Pancreas (tissue), 10 donors: ENCODE measurements around the gene AHSA1. TPM values are rescaled to one million over a fixed set of nuclear protein-coding genes. Genes with fewer than 3 reads are reported as not detected.

ENCODE experiments used
- ATAC-seq, 4 donors: fragments of 200-7000 bp; cut with Tn5 transposase; one replicate each; pipeline versions ENCODE4 v1.8.0 to v1.9.1; 2020; ENCODE audit warnings: mild to moderate bottlenecking in 4 of 4, moderate library complexity in 4 of 4
- DNase-seq, 6 donors: peaks; one replicate each; pipeline ENCODE4 v3.0.0-alpha.2; 2020
- FAIRE-seq: peaks from 2 replicates; lab custom pipeline; 2012; peaks lifted over from hg19 to GRCh38; lab: Jason Lieb, UNC
- H3K27ac ChIP-seq, 4 donors: fragments of 200-600 bp; sonication (generic); 1 replicate in 3 of 4; 2 replicates in 1 of 4; pipeline versions ENCODE4 v1.5.0 to v1.8.0; 2020
- H3K27me3 ChIP-seq, 4 donors: fragments of 200-600 bp; one replicate each; pipeline ENCODE4 v1.8.0; 2021
- H3K36me3 ChIP-seq, 3 donors: fragments of 200-600 bp; sonication (generic) in 1 of 3; one replicate each; pipeline versions ENCODE4 v1.5.0 to v1.8.0; 2020 to 2021
- H3K4me1 ChIP-seq, 3 donors: fragments of 200-600 bp; one replicate each; pipeline ENCODE4 v1.8.0; 2021
- H3K4me3 ChIP-seq, 4 donors: fragments of 200-600 bp; sonication (generic) in 2 of 4; one replicate each; pipeline versions ENCODE4 v1.5.0 to v1.8.0; 2020 to 2021
- H3K9me3 ChIP-seq, 4 donors: fragments of 200-600 bp; one replicate each; pipeline ENCODE4 v1.8.0; 2021
- WGBS, 2 donors: extraction: QIAGEN DNeasy Blood & Tissue Kit; methylation state at CpG; one replicate each; pipeline ENCODE4 v1.1.7; 2013; 5-methylcytosine and 5-hydroxymethylcytosine counted together
- intact Hi-C, 3 donors: fragments of 100-400 bp; cut with DNase I; formaldehyde crosslinking; loops; one replicate each; pipeline versions ENCODE4 v1.11.1 to v1.14.2; 2022
- polyA plus RNA-seq, 2 donors: library from polyadenylated mRNA; stranded (reverse); fragments of 200-250 nt; gene quantifications; one replicate each; pipeline ENCODE4 v1.2.3, GENCODE V29; 2013
- total RNA-seq, 6 donors: library from RNA; stranded (reverse); fragmentation: NEBNext Ultra II Directional in 4 of 6; extraction: Animal tissue kit (Norgen Biotek cat#: 25700) in 4 of 6; gene quantifications; one replicate each; pipeline versions ENCODE4 v1.2.1 to v1.2.4, GENCODE V29; 2021 to 2023
- TF ChIP-seq, protein P1 (sequence below), 4 donors: fragments of 200-600 bp; sonication (generic) in 3 of 4; IDR thresholded peaks; one replicate each; pipeline versions ENCODE4 v1.5.0 to v1.8.0; 2021; ENCODE audit warnings: antibody characterized with exemption in 4 of 4
- donor health status: healthy with polysubstance abuse.
- donor health status: DM: no; HTN: no; CAD: no; lungs with moderate emphysema.
- donor health status: DM: no; HTN: no; CAD: no.
- donor health status: control.
- donor health status: control.
- donor health status: Bipolar disorder and iron deficiency.
- donor health status: DM: yes; HTN: yes; CAD: no.
- donor health status: DM: no; HTN: no; CAD: no.
- donor health status: DM: no; HTN: no; CAD: no.
- donor health status: DM: yes; HTN: yes; CAD: no.

The AHSA1 gene
- total and polyA plus RNA-seq, 8 donors, result 23.2 to 64.3 (median 36.7) TPM

DNA sequence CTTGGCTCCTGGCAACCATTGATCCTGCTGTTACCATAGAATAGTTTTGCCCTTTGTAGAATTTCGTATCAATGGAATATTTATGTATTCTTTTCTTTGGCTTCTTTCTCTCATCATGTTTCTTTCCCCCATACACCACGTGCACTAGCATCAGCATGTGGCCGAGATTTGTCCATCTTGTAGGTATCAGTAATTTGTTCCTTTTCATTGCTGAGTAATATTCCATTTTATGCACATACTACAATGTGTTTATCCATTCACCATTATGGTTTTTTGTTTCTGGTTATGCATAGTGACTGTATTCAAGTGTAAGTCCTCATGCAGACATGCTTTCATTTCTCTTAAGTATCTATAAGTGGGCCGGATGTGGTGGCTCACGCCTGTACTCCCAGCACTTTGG lies 45.2 kb downstream of the AHSA1 start:
- DNase-seq, result no peak
- no peaks in the 10 kb centered on the region for H3K36me3 ChIP-seq
- no peaks in the 10 kb centered on the region for H3K4me1 ChIP-seq
- WGBS, 2 donors, result 94 to 96% methylated on average over 5 of the region's 5 CpGs
- H3K9me3 ChIP-seq, result no peaks in the 10 kb centered on the region
- no peak overlapping the region for H3K27ac ChIP-seq
- no peak for ATAC-seq
- H3K27me3 ChIP-seq, result no peaks in the 10 kb centered on the region
- H3K4me3 ChIP-seq, result no peak overlapping the region
- no peak for FAIRE-seq
- intact Hi-C loops, result no loop called here
- TF ChIP-seq, protein P1, sequence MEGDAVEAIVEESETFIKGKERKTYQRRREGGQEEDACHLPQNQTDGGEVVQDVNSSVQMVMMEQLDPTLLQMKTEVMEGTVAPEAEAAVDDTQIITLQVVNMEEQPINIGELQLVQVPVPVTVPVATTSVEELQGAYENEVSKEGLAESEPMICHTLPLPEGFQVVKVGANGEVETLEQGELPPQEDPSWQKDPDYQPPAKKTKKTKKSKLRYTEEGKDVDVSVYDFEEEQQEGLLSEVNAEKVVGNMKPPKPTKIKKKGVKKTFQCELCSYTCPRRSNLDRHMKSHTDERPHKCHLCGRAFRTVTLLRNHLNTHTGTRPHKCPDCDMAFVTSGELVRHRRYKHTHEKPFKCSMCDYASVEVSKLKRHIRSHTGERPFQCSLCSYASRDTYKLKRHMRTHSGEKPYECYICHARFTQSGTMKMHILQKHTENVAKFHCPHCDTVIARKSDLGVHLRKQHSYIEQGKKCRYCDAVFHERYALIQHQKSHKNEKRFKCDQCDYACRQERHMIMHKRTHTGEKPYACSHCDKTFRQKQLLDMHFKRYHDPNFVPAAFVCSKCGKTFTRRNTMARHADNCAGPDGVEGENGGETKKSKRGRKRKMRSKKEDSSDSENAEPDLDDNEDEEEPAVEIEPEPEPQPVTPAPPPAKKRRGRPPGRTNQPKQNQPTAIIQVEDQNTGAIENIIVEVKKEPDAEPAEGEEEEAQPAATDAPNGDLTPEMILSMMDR (IDR thresholded peaks at IDR 0.05), result no peak

DNA sequence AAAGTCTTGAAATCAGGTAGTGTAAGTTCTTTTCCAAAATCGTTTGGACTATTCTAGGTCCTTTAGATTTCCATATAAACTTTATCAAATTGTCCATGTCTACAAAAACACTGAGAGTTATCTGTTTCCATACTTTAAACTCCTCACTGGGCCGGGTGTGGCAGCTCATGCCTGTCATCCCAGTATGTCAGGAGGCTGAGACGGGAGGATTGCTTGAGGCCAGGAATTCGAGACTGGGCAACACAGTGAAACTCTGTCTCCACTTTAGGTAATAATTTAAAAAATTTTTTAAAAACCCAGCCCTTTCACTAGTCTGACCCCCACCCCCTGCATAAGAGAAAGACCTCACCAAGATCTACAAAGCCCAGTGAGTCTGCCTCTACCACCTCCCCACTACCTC lies 47.1 kb downstream of the AHSA1 start:
- intact Hi-C loops, result no loop called here
- no peaks in the 10 kb centered on the region for H3K4me1 ChIP-seq
- WGBS, 2 donors, result 71 to 73% methylated on average over 4 of the region's 4 CpGs
- no peak overlapping the region for H3K4me3 ChIP-seq
- no peak overlapping the region for H3K27ac ChIP-seq
- ATAC-seq (no peak), DNase-seq (no peak), FAIRE-seq (no peak)
- H3K9me3 ChIP-seq, result no peaks in the 10 kb centered on the region
- no peaks in the 10 kb centered on the region for H3K27me3 ChIP-seq
- no peaks in the 10 kb centered on the region for H3K36me3 ChIP-seq
- TF ChIP-seq, protein P1 (IDR thresholded peaks at IDR 0.05), result no peak

DNA sequence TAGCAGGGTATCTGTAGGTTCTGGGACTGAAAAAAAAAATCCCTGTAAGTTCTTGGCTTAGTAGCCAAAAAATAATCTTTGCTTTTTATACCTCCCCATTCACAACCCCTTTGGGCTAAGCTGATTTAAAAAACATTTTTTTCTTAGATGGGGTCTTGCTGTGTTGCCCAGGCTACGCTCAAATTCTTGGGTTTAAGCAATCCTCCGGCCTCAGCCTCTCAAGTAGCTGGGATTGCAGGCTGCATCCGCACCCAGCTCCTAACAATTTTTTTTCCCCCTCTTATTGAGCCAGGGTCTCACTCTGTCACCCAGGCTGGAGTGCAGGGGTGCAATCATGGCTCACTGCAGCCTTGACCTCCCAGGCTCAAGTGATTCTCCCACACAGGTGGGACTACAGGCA lies 49.9 kb downstream of the AHSA1 start:
- no peak for FAIRE-seq

DNA sequence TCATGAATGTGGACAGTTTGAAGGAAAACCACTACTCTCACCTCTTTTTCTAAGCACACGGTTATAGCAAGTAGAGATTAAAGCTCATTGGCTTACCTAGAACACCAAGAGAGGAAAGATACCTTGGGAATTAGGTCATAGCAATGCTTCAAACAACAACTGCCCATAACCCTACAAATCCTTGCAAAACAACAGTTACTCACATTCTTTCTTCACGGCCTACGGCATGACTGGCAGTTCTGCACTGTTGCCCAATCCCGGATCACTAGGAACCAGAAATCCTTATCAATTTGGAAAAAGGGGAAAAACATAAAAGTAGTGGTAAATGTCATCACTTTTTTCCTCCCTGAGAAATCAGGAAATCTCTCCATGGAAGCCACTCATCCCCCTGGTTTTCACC lies 50.4 kb downstream of the AHSA1 start:
- Histone ChIP-seq H3K9me3 (no peaks in the 10 kb centered on the region), H3K4me1 (no peaks in the 10 kb centered on the region), H3K27ac (no peak overlapping the region), H3K27me3 (no peaks in the 10 kb centered on the region), H3K36me3 (peaks cover 0 to 13% (median 4%) of the 10 kb centered on the region in 3 donors), H3K4me3 (no peak overlapping the region)
- FAIRE-seq, result no peak
- intact Hi-C loops, result no loop called here
- WGBS, 2 donors, result 88 to 91% methylated on average over 4 of the region's 4 CpGs
- no peak for DNase-seq
- no peak for ATAC-seq
- TF ChIP-seq, protein P1 (IDR thresholded peaks at IDR 0.05), result no peak

More for the DNA sequence above, 49.9 kb downstream of the AHSA1 start:
- TF ChIP-seq, protein P1 (IDR thresholded peaks at IDR 0.05), result no peak
- DNase-seq (no peak), ATAC-seq (no peak)
- H3K27me3 ChIP-seq, result no peaks in the 10 kb centered on the region
- no peaks in the 10 kb centered on the region for H3K4me1 ChIP-seq
- intact Hi-C loops, result no loop called here
- H3K9me3 ChIP-seq, result no peaks in the 10 kb centered on the region
- no peak overlapping the region for H3K27ac ChIP-seq
- H3K4me3 ChIP-seq, result no peak overlapping the region
- peaks cover 0 to 13% (median 4%) of the 10 kb centered on the region in 3 donors for H3K36me3 ChIP-seq
- 98% methylated on average over 3 of the region's 3 CpGs for WGBS, 2 donors

DNA sequence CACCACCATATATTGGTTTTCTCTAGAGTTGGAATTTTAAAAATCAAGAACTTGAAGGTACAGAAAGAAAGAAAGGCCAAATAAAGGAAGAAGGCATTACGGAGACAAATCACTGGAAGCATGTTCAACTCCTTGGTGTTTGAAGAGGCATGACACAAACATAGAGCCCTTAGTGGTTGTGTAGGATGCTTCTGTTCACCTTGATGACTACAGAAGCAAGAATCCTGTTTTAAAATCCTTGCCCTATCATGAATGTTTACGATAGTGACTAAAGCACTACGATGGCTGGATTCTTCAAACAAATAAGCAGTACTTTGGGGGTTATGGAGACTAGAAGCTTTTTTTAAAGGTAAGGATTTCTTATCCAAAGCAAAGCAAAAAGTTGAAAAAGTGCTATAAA lies 51.0 kb downstream of the AHSA1 start:
- FAIRE-seq (no peak), ATAC-seq (no peak), DNase-seq (no peak)
- intact Hi-C loops, result no loop called here
- Histone ChIP-seq H3K4me3 (no peak overlapping the region), H3K9me3 (no peaks in the 10 kb centered on the region), H3K27me3 (no peaks in the 10 kb centered on the region), H3K27ac (no peak overlapping the region), H3K36me3 (peaks cover 0 to 13% (median 4%) of the 10 kb centered on the region in 3 donors), H3K4me1 (no peaks in the 10 kb centered on the region)
- TF ChIP-seq, protein P1 (IDR thresholded peaks at IDR 0.05), result no peak
- WGBS, 2 donors, result 93 to 98% methylated on average over 3 of the region's 3 CpGs
